ENCODE measurements around the gene AJAP1. TPM values are rescaled to one million over a fixed set of nuclear protein-coding genes. Genes with fewer than 3 reads are reported as not detected.

Gene AJAP1
- total RNA-seq, 1 experiment from 2014 or later = not detected

DNA sequence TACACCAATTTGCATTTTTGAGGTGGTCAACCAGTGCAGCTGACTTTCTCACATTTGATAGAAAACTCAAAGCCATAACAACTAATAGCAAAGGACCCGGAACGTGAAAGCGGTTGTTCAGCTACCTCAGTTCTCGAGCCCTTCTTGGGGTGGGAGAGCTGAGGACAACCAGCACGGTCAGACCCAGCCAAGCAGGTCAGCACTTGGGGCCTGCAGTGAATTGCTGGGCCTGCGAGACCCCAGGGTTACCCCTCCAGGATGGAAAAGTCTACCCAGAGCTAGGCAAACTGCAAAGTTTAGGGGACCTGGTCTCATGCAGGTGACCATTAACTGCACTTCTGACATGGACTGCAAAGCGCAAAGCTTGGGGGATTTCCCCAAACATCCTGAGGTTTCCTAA lies 23.8 kb upstream of the AJAP1 start:
- no peak for DNase-seq (ENCODE audit: low spot score)

DNA sequence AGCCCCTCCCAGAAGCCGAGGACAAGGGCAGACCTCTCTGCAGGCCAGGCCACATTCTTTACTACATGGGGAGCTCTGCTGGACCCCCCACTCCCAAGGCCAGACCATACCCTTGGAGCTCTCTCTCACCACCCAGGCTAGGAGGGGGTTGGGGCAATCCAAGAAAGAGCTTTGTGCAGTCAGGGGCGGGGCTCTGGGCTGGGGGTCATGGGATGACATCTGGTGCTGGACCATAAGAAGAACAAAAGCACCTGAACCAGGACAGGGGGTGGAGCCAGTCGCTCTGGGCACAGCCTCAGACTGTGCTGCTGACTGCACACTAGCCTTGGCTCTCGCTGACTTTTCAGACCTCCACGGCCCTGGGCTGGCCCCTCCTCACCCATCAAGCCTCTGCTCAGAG lies 23.1 kb upstream of the AJAP1 start:
- no peak for DNase-seq (ENCODE audit: low spot score)

DNA sequence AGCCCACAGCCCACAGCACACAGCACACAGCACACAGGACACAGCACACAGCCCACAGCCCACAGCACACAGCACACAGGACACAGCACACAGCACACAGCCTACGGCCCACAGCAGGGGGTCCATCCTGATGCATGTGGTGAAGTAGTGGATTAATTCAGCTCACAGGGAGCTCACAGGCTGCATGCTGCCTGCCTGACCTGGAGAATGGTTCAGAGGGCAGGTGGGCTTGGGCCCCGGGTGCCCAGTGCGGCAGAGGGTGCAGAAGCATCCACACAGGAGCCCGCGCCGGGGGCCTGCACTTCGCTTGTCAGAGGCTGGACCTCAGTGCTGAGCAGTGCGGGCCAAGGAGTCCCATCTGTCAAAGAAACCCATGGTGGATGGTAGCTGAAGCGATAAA lies 21.1 kb upstream of the AJAP1 start:
- DNase-seq (ENCODE audit: low spot score) = no peak

DNA sequence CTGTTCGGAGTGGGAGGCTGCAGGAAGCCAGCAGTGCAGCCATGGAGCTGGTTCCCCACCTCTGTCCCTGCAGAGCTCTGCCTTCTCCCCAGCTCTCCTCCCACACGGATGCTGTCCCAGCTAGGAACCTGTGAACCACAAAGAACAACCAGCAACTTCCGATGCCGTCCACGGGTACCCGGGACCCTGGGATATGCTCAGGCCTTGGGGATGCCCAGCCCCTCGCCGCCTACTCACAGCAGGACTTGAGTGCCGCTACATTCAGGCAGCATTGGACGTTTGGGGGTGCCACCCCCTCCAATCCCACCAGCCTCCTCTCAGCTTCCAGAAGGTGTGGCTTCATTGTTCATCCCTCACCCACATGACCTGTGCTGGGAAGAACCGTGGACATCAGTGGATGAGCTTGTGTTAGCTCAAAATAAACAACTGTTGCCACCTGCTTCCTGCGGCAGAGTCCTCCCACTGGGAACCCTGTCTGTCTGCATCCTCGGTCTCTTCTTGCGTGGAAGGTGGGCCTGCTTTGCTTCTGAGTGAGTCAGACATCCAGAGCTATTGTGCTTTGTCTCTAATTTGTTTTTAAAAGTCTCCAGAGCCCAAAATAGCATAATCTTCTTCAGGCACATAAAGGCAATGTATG lies 20.1 kb upstream of the AJAP1 start:
- no peak for DNase-seq (ENCODE audit: low spot score)

DNA sequence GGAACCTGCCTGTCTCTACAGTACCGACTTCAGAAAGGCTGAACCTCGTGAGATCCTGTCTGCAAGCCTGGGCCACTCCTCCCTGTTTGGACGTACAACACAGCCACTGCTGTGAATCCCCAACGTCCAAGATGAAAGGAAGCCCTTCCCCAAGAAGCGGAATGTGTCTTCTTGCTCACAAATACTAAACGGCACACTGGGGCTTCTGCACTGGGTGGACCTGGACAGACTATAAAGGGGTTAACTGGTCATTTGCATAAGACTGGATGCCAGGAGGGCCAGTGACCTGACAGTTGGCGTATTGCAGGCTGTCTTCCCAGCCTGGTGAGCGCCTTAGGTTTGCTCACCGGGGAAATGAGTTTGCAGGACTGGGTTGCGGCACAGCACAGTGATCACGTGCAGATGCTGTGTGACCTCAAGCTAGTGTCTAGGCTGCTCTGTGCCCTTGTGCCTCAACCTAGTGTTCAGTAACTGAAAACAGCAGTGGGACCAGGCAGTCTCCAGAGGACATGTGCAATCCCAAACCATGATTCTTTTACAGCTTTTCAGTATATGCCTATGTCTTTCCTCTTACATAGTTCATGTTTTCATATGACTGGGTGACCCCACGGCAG lies 19.5 kb upstream of the AJAP1 start:
- DNase-seq (ENCODE audit: low spot score) = no peak

DNA sequence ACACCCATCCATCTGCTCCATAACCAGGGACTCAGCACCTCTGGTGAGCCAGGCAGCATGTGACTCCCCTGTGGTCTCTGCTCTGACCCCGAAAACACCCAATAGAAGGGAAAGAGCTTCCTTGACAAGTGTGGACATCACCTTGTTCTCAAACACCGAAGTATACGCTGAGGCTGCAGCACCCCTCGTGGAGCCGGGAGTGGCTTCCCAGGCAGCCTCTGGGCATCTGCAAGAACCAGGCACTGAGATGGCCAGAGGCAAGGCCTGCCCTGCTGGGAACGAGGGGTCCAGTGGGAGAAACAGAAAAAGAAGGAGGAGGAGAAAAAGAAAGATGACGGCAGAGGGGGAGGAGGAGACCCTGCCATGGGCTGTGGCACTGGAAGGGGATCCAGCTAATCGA lies 18.2 kb upstream of the AJAP1 start:
- DNase-seq (ENCODE audit: low spot score) = no peak

DNA sequence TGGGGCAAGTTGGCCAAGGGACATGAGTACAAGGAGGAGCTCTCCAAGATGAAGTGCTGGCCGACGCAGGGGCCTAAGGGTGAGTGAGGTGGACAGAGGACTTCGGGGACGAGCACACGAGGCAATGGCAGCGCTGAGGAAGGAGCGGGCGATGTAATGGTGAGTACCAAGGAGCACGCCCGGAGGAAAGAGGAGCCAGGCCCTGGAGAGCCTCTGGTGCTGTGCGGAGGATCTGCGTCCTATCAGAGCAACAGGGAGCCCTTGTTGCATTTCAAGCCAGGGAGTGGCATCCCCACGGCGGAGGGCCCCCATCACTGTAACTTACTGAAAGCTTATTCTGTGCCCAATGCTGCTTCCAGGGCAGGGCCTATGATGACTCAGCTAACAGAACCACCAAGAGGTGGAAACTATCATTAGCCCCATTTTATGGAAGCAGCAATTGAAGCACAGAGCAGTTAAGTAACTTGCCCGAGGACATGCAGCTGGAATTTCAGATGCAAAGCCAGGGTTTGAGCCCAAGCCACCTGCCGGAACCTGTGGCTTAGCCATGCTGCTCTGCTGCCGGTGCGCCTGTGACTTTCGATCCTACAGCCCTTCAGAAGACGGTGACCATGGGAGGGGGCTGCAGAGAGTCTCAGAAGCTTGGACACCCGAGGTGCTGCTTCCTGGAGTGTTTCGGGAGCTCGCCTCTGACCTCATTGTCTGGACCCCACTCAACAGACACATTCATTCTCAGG lies 17.6 kb upstream of the AJAP1 start:
- no peak for DNase-seq (ENCODE audit: low spot score)

DNA sequence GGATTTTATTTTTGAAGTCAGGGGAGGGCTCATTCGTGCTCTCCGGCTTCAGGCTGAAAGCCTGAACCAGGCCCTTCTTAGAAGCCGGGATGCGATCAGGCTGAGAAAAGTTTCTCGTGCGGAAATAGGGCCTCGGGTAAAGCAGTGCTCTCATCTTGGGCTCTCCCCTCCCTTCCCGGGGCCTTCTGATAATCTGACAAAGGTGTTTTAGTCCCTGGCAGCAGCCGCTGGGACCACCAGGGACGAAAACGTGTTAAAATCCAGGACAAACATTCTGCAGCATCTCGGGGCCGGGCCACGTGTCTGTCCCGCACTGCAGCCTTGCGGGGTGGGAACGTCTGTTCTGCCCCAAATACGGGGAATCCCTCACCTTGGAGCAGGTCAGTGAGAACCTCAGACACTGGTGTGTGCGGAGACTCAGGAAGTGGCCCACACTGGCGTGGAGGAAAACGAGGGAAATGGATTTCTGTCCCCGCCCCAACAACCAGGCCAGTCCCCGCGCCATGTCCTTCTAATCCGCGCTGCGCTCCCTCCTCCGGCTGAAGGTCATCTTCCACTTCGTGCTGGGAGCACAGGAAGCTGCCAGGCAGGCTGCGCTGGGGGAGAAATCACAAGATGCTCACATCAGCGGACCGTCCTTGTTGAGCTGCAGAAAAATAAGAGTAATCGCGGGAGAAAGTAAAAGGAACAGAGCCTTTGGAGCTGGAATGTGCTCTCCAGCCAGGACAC lies 16.6 kb upstream of the AJAP1 start:
- no peak for DNase-seq (ENCODE audit: low spot score)

DNA sequence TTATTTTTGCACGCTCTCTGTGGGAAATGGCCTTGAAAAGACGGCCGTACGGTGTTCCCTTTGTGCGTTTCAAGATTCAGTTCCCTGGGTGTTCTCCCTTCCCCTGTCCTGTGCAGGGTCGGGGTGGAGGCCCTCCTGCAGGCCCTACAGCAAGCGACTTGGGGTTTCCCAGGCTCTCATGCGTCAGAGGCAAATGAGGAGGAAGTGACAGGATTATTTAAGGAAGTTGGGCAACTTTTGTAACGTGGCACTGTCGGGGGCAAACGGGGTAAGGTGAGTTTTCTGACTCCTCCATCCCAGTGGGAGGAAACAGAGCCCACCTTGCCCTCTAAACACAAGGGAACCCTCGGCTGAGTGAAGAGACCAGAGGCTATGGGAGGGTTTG lies 16.1 kb upstream of the AJAP1 start:
- no peak for DNase-seq (ENCODE audit: low spot score)

DNA sequence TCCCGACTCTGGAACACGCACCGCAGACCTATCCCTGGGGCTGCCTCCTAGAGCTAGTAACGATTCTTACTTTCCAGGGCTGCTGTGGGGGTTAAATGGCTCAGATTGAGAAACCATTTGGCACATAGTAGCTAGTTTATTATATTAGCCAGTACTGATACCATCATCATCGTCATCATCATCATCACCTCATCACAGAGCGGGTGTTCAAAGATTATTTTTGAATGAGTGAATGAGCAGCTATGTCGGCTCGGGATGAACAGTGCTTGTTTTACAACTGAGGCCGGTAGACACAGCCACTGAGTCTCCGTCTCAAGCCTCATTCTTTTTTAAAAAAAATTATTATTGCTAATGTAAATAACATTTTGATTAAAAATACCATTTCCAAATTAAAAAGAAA lies 13.5 kb upstream of the AJAP1 start:
- DNase-seq (ENCODE audit: low spot score) = no peak

DNA sequence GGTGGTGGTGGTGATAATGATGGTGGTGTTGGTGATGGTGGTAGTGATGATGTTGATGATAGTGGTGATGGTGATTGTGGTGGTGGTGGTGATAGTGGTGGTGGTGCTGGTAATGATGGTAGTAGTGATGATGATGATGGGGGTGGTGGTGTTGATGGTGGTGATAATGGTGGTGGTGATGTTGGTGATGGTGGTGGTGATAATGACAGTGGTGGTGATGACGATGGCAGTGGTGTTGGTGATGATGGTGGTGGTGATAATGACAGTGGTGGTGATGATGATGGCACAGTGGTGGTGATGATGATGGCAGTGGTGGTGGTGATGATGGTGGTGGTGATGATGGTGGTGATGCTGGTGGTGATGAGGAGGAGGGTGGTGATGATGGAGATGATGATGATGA lies 7.0 kb upstream of the AJAP1 start:
- no peak for DNase-seq (ENCODE audit: low spot score)

DNA sequence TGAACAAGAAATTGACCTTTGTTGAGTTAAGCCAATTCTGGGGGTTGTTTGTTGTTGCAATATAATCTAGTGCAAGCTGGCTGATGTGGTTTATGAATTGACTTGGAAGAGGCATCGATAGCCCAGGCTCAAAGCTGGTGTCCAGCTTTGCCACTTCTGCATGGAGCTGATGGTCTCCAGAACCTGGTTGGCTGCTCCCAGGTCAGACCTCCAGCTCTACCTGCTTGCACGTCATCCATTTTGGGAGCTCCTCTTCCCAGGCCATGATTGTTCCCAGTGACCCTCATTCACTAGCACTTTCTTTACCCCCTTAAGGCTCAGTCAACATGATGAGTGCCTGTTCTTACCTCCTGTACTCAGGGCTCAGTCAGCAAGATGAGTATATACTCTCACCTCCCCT lies 5.8 kb upstream of the AJAP1 start:
- no peak for DNase-seq (ENCODE audit: low spot score)

DNA sequence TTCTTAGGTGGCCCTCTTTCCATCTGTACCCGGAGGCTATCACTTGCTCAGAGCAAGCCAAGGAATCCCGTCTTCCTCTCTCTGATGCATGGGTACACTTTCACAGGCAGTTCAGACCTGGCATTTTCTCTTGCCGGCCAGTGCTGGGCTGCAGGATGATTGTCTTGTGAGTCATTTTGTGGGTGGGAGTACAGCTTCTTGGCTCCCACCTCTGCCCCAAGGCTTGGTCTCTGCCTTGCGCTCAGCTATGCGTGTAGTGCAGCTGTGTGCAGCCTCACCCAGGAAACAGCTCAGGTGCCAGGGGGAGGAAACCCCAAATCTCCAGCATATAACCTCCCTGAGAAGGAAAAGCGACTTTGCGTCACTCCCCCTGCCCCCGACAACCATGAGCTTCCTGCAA lies 3.9 kb upstream of the AJAP1 start:
- DNase-seq (ENCODE audit: low spot score) = peak; percentile 61

DNA sequence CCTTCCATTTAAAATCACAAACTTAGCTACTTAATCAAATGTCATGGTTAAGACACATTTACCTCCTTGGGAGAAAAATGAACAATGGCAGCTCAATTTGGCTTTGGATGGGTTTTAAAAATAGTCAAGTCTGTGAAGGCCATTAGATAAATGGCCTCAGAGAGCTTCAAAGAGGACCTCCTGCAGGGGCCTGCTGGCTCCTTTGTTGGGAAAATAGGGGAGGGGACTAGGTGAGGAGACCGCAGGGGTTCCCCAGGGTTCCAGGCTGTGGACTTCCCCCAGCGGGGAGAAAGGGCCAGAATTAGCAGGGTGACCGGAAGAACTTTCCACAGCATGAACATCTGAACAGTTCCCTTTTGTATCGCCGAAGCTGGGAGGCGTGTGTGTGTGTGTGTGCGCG lies 3.4 kb upstream of the AJAP1 start:
- DNase-seq (ENCODE audit: low spot score) = no peak

DNA sequence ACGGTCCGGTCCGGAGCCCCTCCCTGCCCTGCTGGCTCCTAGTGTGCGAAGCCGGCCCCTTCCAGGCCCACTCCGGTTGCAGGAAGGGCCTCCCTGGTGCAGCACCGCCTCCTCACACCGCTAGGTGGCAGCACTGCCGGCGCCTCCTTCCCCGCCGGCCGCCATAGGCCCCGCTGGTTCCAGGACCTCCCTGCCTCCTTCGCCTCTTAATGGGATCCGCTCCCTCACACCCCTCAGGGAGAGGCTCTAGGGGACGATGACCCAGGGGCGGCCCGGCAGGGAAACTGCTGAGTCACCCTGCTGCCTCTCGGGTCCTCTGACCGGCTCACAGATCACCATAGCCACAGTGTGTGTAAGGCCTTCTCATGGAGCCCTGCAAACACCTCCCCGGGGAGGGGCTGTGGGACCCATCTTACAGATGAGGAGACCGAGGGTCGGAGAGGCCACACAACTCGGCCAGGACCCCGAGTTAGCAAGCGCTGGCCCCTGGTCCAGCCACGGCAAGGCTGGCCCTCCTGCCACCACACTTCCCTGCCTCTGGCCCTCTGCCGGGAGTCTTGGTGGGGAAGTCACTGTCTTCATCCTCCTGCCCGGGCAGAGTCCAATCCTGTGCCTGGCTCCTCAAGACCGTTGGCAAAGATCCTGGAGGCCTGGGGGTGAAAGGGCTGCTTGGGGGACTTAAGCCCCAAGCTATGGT lies 1.6 kb upstream of the AJAP1 start:
- no peak for DNase-seq (ENCODE audit: low spot score)

DNA sequence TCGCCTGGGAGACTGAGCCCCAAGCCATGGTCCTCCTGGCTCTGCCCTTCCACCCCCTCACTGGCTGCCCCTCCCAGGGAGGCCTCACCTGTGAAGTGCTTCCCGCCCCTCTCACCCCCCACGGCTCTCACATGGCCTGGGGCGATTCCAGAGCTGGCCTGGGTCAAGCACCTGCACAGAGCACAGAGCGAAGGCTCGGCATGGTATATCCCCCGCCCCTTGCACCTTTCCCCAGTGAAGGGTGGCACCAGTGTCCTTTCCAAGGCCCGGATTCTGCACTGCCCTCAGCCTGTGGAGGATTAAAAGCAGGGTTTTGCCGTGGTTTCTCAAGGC lies 1.1 kb upstream of the AJAP1 start:
- no peak for DNase-seq (ENCODE audit: low spot score)

DNA sequence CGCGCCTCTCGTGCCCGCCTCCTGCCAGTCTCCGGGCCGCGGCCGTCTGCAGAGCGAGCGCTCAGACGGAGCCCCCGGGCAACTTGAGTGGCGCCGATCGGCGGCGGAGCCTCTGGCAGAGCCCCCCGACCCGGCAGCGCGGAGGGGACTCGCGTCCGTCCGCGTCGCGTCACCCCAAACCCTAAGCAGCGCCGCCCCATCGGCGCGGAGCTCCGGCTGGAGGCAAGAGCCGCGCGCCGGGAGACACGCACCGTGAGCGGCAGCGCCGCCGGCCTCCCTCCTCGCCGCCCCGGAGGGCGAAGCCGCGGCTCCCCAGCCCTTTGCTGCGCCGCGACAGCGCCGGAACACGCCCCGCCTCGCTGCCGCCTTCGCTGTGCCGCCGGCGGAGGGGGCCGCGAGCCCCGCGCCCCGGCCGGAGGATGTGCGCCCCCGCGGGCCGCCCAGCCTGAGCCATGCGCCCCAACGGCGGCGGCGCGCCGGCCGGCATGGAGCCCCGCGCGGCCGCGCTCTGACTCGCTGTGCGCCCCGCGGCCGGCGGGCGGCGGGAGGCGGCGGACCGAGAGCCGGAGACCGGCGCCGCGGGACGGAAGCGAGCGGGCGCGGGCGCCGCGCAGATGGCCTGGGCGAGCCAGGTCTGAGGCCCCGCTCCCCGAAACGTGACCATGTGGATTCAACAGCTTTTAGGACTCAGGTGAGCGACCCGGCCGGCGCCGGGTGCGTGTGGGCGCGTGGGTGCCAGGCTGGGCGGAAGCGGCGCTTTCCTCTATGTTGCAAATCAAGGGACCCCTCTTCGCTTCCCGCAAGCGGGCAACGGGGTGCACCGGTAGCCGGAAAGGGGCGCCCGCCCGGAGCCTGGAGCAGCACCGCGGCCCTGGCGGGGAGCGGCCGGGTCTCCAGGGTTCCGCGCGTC lies 610 bp downstream of the AJAP1 start:
- no peak for DNase-seq (ENCODE audit: low spot score)

DNA sequence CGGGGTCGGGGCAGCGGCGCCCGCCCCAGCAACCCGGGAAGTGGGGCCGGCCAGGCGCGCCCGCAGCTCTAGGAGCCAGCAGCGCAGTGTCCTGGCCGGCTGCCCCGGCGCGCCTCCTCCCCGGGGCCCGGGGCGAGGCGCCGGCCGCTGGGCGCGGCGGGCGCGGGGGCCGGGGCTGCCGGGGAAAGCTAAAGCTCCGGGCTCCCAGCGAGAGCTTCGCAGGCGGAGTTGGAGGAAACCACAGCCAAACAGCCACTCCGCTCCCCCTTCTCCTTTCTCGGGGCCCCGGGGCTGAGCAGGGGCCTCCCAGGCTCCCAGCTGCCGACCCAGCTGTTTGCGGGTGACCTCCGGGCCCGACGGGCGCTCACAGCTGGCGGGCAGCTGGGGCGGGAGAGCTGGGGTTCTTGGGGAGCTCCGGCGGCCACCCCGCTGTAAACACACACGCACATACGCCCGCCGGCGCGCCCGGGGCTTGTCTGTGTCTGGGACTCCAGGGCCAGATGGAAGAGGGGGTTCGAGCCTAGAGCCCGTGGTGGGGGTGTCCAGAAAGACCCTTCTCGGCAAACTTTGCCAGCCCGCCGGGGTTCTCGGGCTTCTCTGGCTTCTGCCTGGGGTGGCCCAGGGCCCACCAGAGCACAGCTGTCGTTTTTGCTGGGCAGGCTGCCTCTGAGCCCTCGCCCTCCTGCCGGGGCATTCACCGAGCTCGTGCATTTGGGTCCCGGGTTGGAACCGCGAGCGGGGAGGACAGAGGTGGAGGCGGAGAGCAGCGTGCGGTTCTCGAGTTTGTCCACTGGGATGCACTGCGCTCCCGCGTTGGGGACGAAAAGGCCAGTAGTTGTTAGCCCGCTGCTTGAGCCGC lies 1.5 kb downstream of the AJAP1 start:
- DNase-seq (ENCODE audit: low spot score) = no peak

DNA sequence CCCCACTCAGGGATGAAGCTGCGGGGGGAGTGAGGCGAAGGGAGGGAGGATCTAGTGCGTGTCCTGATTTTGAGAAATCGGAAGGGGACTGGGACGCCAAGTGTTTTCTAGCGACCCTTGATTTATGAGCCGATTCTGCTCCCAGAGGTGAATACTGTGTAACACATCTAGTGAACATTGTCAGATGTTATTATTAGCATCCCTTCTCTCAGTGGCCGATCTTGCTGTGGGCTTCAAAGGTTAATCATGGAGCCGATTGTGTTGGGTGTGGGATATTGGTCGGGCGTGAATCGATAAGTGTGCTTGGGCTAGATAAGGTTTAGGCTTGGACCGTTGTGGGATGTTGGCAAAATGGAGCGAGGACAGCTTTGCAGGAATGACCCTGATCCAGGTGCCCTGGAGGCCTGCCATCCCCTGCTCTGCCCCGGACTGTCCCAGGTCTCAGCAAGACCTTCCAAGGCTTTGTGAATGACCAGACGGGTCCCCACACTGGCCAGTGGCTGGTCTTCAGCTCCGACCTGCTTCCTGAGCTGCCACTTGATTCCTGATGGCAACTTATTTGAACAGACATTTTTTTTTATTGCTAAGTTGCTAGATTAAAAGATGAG lies 2.2 kb downstream of the AJAP1 start:
- no peak for DNase-seq (ENCODE audit: low spot score)
